Measurements from ENCODE around the gene SLC25A15.

DNA sequence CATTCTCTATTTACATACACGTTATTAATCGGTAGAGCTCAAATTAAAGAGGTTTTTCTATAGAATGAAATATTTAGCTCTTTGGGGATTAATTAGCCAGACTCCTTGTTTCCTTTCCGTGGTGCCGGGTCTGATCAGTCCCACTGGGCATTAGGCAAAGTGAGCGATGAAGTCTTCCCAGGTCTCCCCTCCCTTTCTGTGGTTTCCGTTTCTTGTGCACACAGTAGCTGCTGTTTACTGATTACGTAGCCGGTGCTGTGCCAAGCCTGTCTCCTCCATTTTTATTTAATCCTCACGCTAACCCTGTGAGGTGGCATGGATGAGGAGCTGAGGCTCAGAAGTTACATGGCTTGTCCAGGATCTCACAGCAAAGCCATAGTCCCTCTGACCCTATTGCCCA, 9.0 kb downstream of the SLC25A15 start:
- TF ChIP-seq, protein P1, sequence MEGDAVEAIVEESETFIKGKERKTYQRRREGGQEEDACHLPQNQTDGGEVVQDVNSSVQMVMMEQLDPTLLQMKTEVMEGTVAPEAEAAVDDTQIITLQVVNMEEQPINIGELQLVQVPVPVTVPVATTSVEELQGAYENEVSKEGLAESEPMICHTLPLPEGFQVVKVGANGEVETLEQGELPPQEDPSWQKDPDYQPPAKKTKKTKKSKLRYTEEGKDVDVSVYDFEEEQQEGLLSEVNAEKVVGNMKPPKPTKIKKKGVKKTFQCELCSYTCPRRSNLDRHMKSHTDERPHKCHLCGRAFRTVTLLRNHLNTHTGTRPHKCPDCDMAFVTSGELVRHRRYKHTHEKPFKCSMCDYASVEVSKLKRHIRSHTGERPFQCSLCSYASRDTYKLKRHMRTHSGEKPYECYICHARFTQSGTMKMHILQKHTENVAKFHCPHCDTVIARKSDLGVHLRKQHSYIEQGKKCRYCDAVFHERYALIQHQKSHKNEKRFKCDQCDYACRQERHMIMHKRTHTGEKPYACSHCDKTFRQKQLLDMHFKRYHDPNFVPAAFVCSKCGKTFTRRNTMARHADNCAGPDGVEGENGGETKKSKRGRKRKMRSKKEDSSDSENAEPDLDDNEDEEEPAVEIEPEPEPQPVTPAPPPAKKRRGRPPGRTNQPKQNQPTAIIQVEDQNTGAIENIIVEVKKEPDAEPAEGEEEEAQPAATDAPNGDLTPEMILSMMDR (conservative IDR thresholded peaks at IDR 0.05 in 1 of 2, IDR thresholded peaks at IDR 0.05 in 1 of 2; ENCODE audit: extremely low read depth in 1 of 2, insufficient read depth in 1 of 2, low read depth in 1 of 2, low read length in 2 of 2) = no peak
- no peak for TF ChIP-seq EZH2 (IDR thresholded peaks at IDR 0.05; ENCODE audit: borderline replicate concordance, low read length)
